ENCODE data around the gene PIPOX.
A peak's percentile ranks its signal among the peaks of the same experiment; 100 is the strongest.

The PIPOX gene

GRCh38 chr17:29091606-29092289 is 48.8 kb downstream of the PIPOX start:
- Mint-ChIP-seq H3K27ac (peak overlapping the region; percentile 38 to 41), H3K9me3 (no peaks in the 10 kb centered on the region), H3K27me3 (no peaks in the 10 kb centered on the region), H3K4me1 (ENCODE audit: low read depth in 2 of 2) (no peaks in the 10 kb centered on the region), H3K4me3 (no peak overlapping the region), H3K36me3 (ENCODE audit: insufficient read depth) (peaks cover 60% of the 10 kb centered on the region)
- no peak for DNase-seq
- no peak for ATAC-seq (replicated peaks)

- no peak overlapping the region for H3K4me3 Mint-ChIP-seq
- H3K4me1 Mint-ChIP-seq (ENCODE audit: low read depth in 2 of 2): no peaks in the 10 kb centered on the region
- DNase-seq: no peak
- ATAC-seq (replicated peaks): no peak
- H3K27ac Mint-ChIP-seq: peak overlapping the region in 1 of 2 donors; percentile 69
- H3K9me3 Mint-ChIP-seq: no peaks in the 10 kb centered on the region
- peaks cover 48% of the 10 kb centered on the region for H3K36me3 Mint-ChIP-seq (ENCODE audit: insufficient read depth)
- H3K27me3 Mint-ChIP-seq: no peaks in the 10 kb centered on the region
Observed at GRCh38 chr17:29093090-29093871, 50.3 kb downstream of the PIPOX start.

GRCh38 chr17:29094101-29094708 is 51.3 kb downstream of the PIPOX start:
- peaks cover 43% of the 10 kb centered on the region for H3K36me3 Mint-ChIP-seq (ENCODE audit: insufficient read depth)
- no peak for ATAC-seq (replicated peaks)
- H3K9me3 Mint-ChIP-seq: no peaks in the 10 kb centered on the region
- H3K4me1 Mint-ChIP-seq (ENCODE audit: low read depth in 2 of 2): no peaks in the 10 kb centered on the region
- no peak overlapping the region for H3K27ac Mint-ChIP-seq
- DNase-seq: no peak
- no peak overlapping the region for H3K4me3 Mint-ChIP-seq
- no peaks in the 10 kb centered on the region for H3K27me3 Mint-ChIP-seq

GRCh38 chr17:29095439-29095838 is 52.5 kb downstream of the PIPOX start:
- peak overlapping the region in 1 of 2 donors; percentile 24 for H3K27ac Mint-ChIP-seq
- H3K27me3 Mint-ChIP-seq: no peaks in the 10 kb centered on the region
- no peaks in the 10 kb centered on the region for H3K9me3 Mint-ChIP-seq
- H3K4me3 Mint-ChIP-seq: no peak overlapping the region
- ATAC-seq (replicated peaks) (no peak), DNase-seq (no peak)
- peaks cover 0 to 1% of the 10 kb centered on the region in 2 donors for H3K4me1 Mint-ChIP-seq (ENCODE audit: low read depth in 2 of 2)
- H3K36me3 Mint-ChIP-seq (ENCODE audit: insufficient read depth): peaks cover 30% of the 10 kb centered on the region

- ATAC-seq (replicated peaks) (no peak), DNase-seq (no peak)
- Mint-ChIP-seq H3K36me3 (ENCODE audit: insufficient read depth) (peaks cover 24% of the 10 kb centered on the region), H3K4me3 (no peak overlapping the region), H3K27ac (peak overlapping the region in 1 of 2 donors; percentile 24), H3K4me1 (ENCODE audit: low read depth in 2 of 2) (peaks cover 0 to 1% of the 10 kb centered on the region in 2 donors), H3K9me3 (no peaks in the 10 kb centered on the region), H3K27me3 (no peaks in the 10 kb centered on the region)
Observed at GRCh38 chr17:29096094-29096493, 53.2 kb downstream of the PIPOX start.

- H3K27ac Mint-ChIP-seq: peak overlapping the region; percentile 86 to 88
- no peak for DNase-seq
- no peak for ATAC-seq (replicated peaks)
- peaks cover 8 to 9% of the 10 kb centered on the region in 2 donors for H3K4me1 Mint-ChIP-seq (ENCODE audit: low read depth in 2 of 2)
- no peaks in the 10 kb centered on the region for H3K27me3 Mint-ChIP-seq
- peaks cover 24% of the 10 kb centered on the region for H3K36me3 Mint-ChIP-seq (ENCODE audit: insufficient read depth)
- H3K9me3 Mint-ChIP-seq: no peaks in the 10 kb centered on the region
- H3K4me3 Mint-ChIP-seq: no peak overlapping the region
Observed at GRCh38 chr17:29099527-29099926, 56.6 kb downstream of the PIPOX start.

- no peak for DNase-seq
- ATAC-seq (replicated peaks): no peak
- peaks cover 8 to 11% of the 10 kb centered on the region in 2 donors for H3K4me1 Mint-ChIP-seq (ENCODE audit: low read depth in 2 of 2)
- H3K36me3 Mint-ChIP-seq (ENCODE audit: insufficient read depth): peaks cover 29% of the 10 kb centered on the region
- H3K9me3 Mint-ChIP-seq: no peaks in the 10 kb centered on the region
- no peaks in the 10 kb centered on the region for H3K27me3 Mint-ChIP-seq
- H3K27ac Mint-ChIP-seq: peak overlapping the region in 1 of 2 donors; percentile 86
- no peak overlapping the region for H3K4me3 Mint-ChIP-seq
Observed at GRCh38 chr17:29100296-29100695, 57.4 kb downstream of the PIPOX start.

- Mint-ChIP-seq H3K27me3 (no peaks in the 10 kb centered on the region), H3K4me3 (no peak overlapping the region), H3K36me3 (ENCODE audit: insufficient read depth) (peaks cover 36% of the 10 kb centered on the region), H3K4me1 (ENCODE audit: low read depth in 2 of 2) (peaks cover 9 to 12% of the 10 kb centered on the region in 2 donors), H3K9me3 (no peaks in the 10 kb centered on the region), H3K27ac (peak overlapping the region in 1 of 2 donors; percentile 22)
- DNase-seq: no peak
- no peak for ATAC-seq (replicated peaks)
Observed at GRCh38 chr17:29102046-29102445, 59.1 kb downstream of the PIPOX start.

- H3K27ac Mint-ChIP-seq: peak overlapping the region; percentile 22 to 41
- H3K9me3 Mint-ChIP-seq: no peaks in the 10 kb centered on the region
- DNase-seq: no peak
- no peaks in the 10 kb centered on the region for H3K27me3 Mint-ChIP-seq
- ATAC-seq (replicated peaks): no peak
- peaks cover 38% of the 10 kb centered on the region for H3K36me3 Mint-ChIP-seq (ENCODE audit: insufficient read depth)
- peaks cover 11 to 14% of the 10 kb centered on the region in 2 donors for H3K4me1 Mint-ChIP-seq (ENCODE audit: low read depth in 2 of 2)
- H3K4me3 Mint-ChIP-seq: no peak overlapping the region
Observed at GRCh38 chr17:29102741-29103181, 59.8 kb downstream of the PIPOX start.

- ATAC-seq (replicated peaks) (no peak), DNase-seq (no peak)
- Mint-ChIP-seq H3K4me1 (ENCODE audit: low read depth in 2 of 2) (peaks cover 11 to 14% of the 10 kb centered on the region in 2 donors), H3K9me3 (no peaks in the 10 kb centered on the region), H3K36me3 (ENCODE audit: insufficient read depth) (peaks cover 44% of the 10 kb centered on the region), H3K27ac (peak overlapping the region; percentile 22 to 41), H3K27me3 (no peaks in the 10 kb centered on the region), H3K4me3 (no peak overlapping the region)
Observed at GRCh38 chr17:29103341-29103740, 60.4 kb downstream of the PIPOX start.
